Fibroblast of the conjunctiva (primary cell): ENCODE data around the gene GNL1.
"Not testable (repeated sequence)": the region's sequence is repeated elsewhere in the genome, so short reads cannot be mapped to it uniquely, and the experiment has no call there.

ENCODE experiments used
- DNase-seq: peaks from one replicate; pipeline ENCODE4 v3.0.0-alpha.2; 2010; ENCODE audit warnings: low read depth

The GNL1 gene

GRCh38 chr6:30529349-30529875, 26.9 kb downstream of the GNL1 start:
- DNase-seq = not testable (repeated sequence)

- DNase-seq = not testable (repeated sequence)
These were observed 29.8 kb downstream of the GNL1 start for GRCh38 chr6:30526444-30526843.

GRCh38 chr6:30521952-30522351, 34.3 kb downstream of the GNL1 start:
- not testable (repeated sequence) for DNase-seq

DNA sequence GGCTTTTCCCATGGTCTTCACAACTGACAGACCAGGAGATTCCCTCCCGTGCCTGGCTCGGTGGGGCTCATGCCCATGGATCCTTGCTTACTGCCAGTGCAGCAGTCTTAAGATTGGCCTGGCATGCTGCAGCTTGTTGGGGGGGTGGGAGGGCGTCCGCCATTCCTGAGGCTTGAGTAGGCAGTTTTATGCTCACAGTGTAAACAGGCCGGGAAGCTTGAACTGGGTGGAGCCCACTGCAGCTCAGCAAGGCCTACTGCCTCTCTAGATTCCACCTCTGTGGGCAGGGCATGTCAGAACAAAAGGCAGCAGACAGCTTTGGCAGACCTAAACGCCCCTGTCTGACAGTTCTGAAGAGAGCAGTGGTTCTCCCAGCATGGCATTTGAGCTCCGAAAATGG, 35.2 kb downstream of the GNL1 start:
- DNase-seq = not testable (repeated sequence)

GRCh38 chr6:30520522-30520921, 35.8 kb downstream of the GNL1 start:
- no peak for DNase-seq

DNA sequence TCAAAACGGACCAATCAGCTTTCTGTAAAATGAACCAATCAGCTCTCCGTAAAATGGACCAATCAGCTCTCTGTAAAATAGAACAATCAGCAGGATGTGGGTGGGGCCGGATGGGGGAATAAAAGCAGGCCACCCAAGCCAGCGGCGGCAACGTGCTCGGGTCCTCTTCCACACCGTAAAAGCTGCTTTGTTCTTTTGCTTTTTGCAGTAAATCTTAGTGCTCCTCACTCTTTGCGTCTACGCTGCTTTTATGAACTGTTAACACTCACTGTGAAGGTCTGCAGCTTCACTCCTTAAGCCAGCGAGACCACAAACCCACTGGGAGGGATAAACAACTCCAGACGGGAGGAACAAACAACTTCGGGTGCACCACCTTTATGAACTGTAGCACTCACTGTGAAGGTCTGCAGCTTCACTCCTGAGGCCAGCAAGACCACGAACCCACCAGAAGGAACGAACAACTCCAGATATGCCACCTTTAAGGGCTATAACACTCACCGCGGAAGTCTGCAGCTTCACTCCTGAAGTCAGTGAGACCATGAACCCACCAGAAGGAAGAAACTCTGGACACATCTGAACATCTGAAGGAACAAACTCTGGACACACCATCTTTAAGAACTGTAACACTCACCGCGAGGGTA, 37.7 kb downstream of the GNL1 start:
- not testable (repeated sequence) for DNase-seq

DNA sequence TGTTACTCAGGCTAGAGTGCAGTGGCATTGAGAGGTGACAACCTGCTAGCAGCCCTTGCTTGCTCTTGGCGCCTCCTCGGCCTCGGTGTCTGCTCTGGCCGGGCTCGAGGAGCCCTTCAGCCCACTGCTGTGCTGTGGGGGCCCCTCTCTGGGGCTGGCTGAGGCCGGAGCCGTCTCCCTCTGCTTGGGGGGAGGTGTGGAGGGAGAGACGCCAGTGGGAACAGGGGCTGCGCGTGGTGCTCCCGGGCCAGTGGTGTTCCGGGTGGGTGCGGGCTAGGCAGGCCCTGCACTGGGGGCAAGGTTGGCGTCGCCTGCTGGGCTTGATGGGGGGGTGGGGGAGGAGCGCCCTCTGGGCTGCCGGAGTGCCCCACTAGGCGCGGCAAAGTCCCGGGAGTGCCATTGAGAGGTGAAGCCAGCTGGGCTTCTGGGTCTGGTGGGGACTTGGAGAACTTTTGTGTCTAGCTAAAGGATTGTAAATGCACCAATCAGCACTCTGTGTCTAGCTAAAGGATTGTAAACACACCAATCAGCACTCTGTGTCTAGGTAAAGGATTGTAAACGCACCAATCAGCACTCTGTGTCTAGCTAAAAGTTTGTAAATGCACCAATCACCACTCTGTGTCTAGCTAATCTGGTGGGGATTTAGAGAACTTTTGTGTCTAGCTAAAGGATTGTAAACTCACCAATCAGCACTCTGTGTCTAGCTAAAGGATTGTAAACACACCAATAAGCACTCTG, 38.4 kb downstream of the GNL1 start:
- DNase-seq = not testable (repeated sequence)

- DNase-seq = not testable (repeated sequence)
These were observed 39.6 kb downstream of the GNL1 start for GRCh38 chr6:30516754-30517076.

DNA sequence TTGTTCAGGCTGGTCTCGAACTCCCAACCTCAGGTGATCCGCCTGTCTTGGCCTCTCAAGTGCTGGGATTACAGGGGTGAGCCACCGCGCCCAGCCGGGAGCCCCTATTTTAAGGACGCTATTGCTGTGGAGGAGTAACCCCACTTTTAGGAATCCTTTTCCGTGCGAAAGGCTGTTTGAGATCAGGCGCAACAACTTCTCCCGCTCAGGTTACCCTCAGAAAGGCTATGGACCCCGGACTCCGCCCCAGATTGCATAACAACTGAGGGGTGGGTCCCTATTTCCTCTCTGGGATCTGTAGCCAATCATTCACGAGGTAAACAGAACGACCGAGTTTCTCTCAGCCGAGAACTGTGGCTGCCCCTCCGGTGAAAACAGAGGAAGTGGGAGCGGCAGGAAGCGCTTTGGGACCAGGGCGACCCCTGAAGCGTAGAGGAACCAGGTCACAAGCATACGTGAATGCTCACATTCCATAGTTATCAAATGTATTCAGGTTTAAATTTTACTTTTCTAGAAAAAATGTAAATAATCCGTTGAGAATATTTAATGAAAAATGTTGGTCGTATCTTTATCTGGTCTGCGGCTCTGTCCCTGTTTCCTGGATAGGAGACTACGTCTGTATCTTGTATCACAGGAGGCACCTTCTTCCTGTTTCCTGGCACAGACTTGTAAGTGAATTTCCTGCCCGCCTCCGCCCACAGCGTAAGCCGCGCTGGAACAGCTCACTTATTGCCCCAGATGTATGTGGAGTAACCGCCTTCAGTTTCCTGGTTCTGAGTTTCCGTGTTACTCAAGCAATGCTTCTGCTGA, 40.1 kb downstream of the GNL1 start:
- peak; percentile 87 for DNase-seq

DNA sequence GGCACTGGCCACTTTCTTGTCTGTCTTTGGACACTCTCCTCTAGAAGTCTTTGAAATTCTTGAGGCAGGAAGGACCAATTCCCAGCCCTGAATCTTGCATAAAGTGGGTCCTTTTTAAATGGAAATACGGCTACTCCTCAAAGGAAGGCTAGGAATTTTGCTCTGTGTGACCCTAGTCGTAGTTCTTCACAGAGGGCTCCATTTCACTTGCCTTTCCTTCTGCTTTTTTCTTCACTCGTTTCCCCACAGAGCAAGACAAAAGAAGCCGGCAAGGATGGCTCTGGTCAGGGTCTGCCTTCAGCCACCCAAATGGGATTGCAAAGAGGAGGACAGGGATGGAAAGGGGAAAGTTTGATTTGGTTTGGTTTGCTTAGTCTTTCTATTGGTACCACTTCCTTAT, 41.2 kb downstream of the GNL1 start:
- no peak for DNase-seq

DNA sequence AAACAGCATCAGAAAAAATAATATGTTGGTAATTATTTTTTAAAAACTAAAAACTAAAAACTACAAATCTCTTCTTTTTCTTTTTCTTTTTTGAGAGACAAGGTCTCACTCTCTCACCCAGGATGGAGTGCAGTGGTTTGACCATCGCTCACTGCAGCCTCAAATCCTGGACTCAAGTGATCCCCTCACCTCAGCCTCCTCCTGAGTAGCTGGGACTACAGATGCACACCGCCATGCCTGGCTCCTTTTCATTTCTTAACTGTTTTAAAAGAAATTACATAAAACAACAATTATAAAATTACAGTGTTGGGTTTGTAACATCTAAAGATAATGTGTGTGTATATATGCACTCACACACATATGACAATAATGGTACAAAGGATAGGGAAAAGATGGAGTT, 42.8 kb downstream of the GNL1 start:
- DNase-seq = no peak

DNA sequence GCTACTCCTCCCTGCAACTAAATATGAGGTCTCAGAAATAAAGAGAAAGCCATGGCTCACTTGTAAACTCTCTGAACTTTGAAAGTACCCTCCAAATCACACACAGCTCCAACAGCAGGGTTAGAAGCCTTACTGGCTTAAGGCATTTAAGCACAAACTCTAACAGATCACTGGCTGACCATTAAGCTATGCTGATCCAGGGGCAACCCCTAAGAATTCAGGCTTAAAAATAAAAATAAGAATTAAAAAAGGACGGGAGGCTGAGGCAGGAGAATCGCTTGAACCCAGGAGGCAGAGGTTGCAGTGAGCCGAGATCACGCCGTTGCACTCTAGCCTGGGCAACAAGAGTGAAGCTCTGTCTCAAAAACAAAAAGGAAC, 45.1 kb downstream of the GNL1 start:
- DNase-seq = no peak

DNA sequence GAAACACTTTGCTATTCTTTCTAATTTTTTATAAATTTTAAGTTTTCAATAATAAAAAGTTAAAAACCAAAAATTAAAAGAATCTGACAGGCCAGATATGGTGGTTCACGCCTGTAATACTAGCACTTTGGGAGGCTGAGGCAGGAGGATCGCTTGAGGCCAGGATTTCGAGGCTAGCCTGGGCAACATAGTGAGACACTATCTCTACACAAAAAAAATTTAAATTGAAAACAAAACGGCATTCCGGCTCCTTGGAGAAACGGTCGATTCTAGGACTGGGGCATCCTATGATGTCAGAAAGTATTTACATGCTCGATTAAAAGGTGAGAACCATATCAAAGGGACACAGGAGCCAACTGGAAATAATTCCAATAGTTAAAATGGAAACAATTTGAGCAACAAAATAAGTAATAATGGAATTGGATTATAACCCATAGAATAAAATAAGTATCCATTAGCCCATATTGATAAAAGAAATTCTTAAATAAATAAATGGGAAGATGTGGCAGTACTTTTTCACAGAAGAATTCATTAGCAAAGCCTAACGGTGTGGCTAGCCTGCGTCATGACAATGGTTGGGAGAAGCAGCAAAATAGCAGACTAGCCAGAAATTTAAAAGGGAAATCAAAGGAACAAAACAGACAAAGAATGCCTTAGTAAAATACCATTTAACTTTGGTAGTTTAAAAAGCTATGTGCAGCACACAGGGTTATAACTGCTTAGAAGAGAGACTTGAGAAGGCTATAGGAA, 45.7 kb downstream of the GNL1 start:
- no peak for DNase-seq

DNA sequence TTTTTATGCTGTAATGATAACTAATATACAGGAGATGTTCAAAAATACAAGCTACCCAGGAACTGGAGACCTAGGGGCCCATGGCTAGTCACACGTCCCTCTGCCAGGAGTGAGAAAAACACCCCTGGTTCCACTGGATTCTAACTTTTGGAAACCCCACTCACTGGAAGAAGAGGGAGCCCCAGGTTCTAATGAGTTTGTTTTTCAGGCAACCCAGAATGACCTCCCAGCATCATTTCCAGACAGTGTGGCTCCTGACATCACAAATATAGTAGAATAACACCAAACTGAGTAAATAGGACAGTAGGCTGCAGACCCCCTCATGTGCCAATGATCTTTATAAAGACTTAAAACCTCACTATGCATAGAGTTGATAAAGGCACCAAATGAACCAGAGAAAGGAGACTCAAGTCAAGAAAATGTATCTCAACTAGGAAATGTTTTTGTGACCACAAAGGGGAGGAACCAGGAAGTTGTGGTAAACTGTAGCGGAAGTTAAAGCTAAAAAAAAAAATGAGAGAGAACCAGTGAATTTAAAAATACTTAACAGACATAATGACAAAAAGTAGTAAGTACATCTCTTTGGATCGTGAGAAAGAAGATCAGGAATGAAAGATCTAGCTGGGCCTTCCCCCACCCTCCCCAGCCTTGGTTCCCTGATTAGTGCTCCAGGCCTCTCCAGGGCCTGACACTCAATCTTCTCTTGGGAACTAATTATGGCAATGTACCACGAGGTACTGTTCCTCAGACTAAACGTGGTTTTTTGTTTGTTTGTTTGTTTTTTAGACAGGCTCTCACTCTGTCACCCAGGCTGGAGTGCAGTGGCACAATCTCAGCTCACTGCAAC, 47.2 kb downstream of the GNL1 start:
- DNase-seq = no peak

DNA sequence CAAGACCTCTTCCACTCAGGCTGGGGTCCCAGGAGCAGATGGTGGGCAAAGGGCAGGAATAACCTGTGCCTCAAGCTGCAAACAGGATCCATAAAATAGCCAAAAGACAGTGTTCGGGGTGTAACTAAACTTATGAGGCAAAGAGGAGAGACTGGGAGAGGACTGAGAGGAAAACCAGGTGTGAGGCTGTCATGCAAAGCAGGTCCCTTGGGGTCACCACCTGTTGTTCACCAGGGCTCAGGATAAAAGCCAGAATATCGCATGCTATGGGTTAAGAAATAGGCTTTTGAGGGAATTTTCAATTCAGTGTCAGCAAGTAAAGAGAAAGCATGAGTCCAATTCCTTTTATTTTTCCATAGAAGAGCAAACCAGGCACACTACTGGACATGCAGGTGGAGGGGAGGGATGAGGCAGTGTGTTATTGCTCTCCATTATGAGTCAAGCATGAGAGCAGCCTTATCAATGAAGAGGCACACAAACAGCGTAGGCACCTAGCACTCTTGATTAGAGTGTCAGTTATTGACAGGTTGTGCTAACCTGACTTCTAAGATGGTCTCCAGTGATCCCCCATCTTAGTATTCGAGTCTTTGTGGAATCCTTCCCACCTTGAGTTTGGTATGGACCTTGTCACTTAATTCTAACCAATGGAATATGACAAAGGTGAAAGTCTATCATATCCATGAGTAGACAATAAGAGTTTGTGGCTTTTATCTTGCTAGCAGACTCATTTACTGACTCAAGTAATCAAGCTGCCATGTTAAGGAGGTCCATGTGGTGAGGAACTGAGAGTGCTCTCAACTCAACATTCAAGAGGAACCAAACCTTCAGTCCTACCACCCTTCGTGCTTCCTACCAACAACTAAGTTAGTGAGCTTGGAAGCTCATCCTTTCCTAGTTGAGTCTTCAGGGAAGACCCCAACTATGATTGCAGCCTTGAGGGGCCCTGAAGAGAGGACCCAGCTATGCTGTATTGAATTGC, 48.2 kb downstream of the GNL1 start:
- DNase-seq = no peak

- DNase-seq = no peak
These were observed 55.6 kb downstream of the GNL1 start for GRCh38 chr6:30500421-30501355.

DNA sequence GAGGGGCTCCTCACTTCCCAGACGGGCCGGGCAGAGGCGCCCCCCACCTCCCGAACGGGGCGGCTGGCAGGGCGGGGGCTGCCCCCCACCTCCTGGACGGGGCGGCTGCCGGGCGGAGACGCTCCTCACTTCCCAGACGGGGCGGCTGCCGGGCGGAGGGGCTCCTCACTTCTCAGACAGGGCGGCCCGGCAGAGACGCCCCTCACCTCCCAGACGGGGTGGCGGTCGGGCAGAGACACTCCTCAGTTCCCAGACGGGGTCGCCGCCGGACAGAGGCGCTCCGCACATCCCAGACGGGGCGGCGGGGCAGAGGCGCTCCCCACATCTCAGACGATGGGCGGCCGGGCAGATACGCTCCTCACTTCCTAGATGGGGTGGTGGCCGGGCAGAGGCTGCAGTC, 57.6 kb downstream of the GNL1 start:
- DNase-seq = not testable (repeated sequence)

- DNase-seq = no peak
These were observed 58.6 kb downstream of the GNL1 start for GRCh38 chr6:30497714-30498113.

DNA sequence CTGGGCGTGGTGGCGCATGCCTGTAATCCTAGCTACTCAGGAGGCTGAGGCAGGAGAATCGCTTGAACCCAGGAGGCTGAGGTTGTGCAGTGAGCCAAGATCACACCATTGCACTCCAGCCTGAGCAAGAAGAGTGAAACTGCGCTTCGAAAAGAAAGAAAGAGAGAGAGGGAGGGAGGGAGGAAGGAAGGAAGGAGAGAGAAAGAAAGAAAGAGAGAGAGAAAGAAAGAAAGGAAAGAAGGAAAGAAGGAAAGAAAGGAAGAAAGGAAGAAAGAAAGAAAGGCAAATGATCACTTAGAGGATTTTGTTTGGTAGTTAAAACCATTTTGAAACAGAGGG, 59.1 kb downstream of the GNL1 start:
- DNase-seq = not testable (repeated sequence)
